HG03565 (cell line): Measurements from ENCODE around the gene GSC2.
"Not testable (repeated sequence)": the region's sequence is repeated elsewhere in the genome, so short reads cannot be mapped to it uniquely, and the experiment has no call there.

Source experiments
- ATAC-seq: cut with Tn5 transposase; IDR thresholded peaks from one replicate; pipeline ENCODE4 v1.9.1; 2021; ENCODE audit warnings: mild to moderate bottlenecking, moderate library complexity; ENCODE audit not compliant: unreplicated experiment

The GSC2 gene

GRCh38 chr22:19164425-19164824 lies 14.3 kb upstream of the GSC2 start:
- no peak for ATAC-seq

GRCh38 chr22:19158649-19159048 lies 8.6 kb upstream of the GSC2 start:
- not testable (repeated sequence) for ATAC-seq

DNA sequence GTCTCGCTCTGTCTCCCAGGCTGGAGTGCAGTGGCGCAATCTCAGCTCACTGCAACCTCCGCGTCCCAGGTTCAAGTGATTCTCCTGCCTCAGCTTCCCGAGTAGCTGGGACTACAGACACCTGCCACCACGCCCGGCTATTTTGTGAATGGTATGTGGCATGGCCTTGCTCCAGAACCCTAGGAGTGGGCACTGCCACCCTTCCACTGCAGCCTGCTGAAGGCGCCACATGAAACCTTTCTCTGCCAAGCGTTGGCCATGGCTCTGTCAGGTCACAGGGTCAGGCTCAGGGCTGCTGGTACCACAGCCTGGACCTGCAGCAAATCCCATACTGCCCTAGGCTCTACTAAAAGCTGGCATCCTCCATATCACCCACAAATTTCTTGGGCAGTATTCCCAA lies 6.0 kb upstream of the GSC2 start:
- ATAC-seq = not testable (repeated sequence)

DNA sequence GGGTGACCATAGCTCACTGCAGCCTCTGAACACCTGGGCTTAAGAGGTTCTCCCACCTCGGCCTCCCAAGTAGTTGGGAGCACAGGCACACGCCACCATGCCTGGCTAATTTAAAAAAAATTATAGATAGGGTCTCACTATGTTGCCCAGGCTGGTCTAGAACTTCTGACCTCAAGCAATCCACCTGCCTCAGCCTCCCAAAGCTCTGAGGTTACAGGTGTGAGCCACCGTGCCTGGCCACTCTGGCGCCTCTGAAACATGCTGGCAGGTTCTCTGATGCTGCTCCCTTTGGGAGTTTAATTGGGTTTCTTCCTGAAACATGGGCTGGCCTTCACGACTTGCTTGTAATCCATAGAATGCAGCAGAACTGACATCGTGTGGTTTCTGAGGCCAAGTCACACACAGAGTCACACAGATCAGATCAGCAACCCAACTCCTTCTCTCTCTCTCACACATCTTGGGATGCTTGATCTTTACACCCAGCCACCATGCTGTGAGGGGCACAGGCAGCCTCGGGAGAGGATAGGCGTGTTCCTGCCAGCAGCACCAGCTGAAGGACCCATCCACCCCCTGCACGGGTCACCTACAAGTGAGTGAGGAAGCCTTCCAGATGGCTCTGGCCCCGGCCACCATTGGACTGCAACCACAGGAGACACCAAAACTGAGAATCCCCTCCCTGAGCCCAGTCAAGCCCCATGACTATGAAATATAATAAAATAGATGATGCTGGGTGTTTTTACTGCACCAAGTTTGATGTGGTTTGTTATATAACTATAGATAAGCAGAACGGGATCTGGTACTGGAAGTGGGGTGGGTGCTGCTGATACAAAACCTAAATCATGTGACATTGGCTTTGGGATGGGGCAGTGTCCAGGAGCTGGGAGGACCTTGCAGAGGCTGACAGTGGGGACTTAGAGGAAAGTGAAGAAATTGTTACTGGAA lies 3.1 kb upstream of the GSC2 start:
- no peak for ATAC-seq

GRCh38 chr22:19151329-19152191 lies 1.5 kb upstream of the GSC2 start:
- no peak for ATAC-seq

DNA sequence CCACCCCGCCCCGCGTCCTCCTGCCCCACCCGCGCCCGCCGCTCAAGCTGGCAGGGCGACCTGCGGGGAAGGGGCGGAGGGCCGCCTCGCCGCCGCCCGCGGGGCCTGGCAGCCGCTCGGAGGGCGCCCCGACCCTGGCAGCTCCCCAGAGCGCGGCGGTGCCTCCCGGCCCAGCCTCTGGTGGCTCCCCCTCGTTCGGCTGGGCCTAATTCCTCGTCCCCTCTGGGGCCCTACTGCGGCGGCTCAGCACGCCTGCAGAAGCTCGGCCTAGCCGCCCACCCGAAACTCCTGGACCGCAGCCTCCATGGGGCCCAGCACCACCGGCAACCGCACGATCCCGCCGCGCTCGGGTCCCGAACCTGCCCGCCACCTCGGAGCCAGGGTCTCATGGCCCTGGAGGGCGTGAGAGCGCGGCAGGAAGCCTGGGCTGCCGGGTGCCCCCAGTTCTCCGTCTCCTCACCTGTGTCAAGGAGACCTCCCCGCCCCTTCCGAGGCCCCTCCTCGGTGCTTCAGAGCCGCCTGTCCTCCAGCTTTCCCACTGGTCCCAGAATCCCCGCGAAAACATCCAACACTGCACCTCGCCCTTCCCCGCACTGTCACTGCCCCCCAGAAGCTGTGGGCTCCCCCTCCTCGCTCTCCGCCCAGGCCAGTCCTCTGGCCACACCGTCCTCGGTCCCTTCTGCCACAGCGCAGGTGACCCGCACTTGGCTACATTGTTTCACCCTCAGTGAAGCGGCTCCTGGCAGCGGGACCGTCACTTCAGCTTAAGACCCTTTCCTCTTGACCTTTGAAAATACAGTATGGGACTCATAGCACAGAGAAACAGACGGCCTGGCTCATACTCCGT lies 613 bp upstream of the GSC2 start:
- ATAC-seq = no peak

DNA sequence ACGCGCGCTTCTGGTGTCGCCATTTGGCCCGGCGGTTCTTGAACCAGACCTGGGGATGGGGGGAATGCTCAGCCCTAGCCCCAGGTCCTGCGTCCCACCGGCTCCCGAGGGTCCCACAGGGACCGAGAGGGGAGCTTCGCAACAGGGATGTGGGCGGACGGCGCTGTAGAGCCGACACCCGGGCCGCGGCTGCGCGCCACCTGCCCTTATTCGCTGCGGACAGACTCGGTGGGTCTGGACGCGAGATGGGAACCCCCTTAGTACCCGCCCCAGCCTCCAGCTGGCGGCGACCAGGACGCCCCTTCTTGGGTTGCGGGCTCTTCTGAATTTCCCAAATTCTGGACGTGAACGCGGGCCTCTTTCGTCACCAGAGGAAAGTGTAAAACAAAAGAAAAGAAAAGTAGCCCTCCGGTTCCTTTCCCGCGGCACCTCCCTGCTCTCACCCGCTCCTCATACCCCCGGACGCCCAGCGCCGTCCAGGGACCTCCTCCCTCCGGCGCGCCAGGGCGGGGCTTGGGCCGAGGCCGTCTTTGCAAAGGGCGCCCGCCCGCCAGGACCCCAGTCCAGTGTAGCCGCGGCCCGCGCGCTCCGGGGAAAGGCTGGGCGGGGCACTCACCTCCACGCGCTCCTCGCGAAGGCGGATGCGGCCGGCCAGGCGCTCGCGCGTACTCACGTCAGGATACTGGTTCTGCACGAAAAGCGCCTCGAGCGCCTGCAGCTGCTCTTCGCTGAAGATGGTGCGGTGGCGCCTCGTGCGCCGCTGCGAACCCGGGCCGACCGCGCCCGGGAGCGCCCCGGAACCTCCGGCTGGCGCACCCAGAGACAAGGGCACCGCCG lies 827 bp downstream of the GSC2 start:
- no peak for ATAC-seq

DNA sequence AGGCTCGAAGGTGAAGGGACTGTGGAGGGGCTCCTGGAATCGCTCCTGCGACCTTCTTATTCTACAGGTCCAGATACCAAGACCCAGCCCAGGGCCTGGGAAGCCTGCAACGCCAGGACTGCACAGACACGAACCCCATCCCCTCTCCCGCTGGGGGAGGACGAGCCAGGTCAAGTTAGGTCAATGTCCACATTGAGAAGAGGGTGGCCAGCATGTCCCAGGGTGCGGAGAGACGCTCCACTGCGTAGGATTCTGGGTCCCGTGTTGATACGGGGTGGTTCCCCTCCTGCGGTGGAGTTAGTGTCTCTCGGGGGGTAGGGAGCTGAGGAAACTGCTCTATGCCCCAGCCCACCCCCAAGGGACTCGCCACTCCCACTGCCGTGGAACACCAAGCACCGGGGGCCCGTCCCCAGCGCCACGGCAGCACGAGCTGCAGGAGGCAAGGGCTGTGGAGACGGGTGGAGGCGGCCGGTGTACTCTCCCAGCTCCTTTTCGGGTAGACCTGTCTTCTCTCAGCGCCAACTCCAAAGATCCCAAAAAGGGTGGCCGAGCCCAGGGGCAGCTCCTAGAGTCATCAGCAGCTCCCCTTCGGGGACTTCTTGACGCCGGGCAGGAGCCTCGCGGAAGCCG lies 1.6 kb downstream of the GSC2 start:
- no peak for ATAC-seq

DNA sequence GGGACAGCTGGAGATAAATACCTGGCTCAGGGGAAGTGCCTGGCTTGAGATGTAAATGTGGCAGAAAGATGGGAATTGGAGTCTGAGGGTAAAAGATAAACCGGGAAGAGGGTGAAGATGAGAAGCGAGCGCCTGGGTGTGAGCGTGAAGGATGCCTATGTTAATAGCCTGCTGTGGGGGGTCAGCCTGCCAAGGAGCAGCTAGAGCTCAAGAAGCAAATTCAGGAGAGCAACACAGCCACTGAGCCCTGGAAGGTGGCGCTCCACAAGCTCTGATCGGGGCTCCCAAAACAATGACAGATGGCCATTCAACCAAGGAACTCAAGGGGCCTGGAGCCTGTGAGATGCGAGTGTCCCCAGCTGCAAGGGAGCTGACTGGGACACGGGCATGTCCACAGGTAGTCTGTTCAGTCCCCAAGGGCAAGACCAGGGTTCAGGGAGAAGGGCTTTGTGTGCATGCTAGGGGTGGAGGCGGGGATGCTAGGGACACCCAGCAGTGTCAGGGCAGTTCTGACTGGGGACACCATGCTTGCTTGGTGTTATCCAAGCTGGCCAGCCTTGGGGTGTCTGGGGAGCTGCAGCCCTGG lies 2.8 kb downstream of the GSC2 start:
- no peak for ATAC-seq

DNA sequence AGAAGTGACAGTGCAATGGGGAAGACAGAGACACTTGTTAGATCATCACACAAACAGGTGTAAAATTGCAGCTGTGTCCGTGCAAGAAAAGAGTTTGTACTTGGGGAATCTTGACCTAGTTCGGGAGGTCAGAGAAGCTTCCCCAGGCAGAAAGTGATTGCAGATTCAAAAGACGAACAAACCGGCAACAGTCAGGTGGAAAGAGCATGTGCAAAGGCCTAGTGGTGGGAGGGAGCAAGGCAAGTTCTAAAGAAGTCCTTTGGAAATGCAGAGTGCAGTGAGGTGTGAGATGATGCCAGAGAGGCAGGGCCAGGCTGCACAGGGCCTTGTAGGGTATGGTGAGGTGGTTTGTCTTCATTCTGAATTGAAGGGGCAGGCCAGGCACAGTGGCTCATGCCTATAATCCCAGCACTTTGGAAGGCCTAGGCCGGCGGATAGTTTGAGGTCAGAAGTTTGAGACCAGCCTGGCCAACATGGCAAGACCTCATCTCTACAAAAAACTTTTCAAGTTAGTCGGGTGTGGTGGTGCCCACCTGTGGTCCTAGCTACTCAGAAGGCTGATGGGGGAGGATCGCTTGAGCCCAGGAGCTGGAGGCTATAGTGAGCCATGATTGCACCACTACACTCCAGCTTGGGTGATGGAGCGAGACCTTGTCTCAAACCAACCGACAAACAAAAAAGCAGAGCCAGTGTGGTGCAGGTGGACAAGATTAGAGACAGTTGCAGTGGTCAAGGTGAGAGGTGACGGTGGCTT lies 3.7 kb downstream of the GSC2 start:
- no peak for ATAC-seq

- no peak for ATAC-seq
These were observed 6.1 kb downstream of the GSC2 start for GRCh38 chr22:19143967-19144400.

DNA sequence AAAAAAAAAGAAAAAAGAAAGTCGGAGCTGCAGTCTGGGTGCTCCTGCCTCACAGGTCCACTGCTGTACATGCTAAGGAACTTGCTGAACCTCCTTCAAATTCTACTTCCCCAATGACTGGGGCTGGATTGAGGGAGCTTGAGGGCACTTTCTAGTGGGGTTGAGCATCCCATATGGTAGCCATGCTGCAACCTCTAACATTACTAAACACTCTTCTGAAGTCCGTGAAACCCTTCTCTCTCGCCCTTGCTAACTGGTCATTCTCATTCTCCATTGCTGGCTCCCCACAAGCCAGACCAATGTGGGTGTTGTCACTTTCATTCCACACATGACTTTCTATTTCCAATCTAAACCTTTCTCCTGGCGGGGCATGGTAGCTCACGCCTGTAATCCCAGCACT lies 6.9 kb downstream of the GSC2 start:
- ATAC-seq = no peak

DNA sequence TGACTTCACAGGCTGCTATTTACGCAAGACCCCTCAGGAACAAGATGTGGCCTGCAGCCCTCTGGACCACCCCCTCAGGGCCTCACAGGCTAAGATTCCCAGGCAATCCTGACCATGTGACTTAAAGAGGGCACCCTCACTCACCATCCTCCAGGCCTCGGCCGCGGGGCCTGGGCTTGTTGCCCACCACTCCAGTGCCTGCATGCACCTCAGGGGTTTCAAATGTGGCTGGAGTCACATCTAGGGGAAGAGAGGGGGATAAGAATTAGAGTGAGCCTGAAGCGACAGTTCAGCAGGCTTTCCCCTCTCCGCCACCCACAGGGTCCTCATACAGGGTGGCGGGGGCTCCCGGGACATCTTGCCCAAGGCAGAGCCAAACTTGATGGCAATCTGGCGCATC lies 7.7 kb downstream of the GSC2 start:
- no peak for ATAC-seq

GRCh38 chr22:19139974-19140373 lies 10.1 kb downstream of the GSC2 start:
- ATAC-seq = no peak

- no peak for ATAC-seq
These were observed 11.1 kb downstream of the GSC2 start for GRCh38 chr22:19139001-19139356.

GRCh38 chr22:19138217-19139000 lies 11.7 kb downstream of the GSC2 start:
- ATAC-seq = no peak

GRCh38 chr22:19137384-19138216 lies 12.5 kb downstream of the GSC2 start:
- ATAC-seq = no peak
